ENCODE data around the gene ADARB2.

Gene ADARB2

DNA sequence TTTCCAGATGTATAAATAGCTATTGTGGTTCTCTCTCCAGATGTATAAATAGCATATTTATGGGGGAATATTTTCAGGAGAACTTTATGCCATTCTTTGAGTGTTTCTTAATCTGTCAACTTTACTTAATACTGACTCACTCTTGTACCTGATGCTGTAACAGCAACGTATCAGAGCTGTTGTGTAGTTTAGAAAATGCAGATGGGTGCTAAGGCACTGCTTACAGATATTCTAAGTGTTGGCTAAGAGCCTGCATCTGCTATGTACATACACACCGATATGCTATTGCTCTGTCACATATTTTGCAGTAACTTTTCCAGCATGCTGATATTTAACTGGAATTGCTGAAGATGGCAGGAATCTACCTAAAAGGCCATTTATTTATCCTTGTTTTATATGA lies 609.2 kb downstream of the ADARB2 start:
- Mint-ChIP-seq H3K36me3 (peaks cover 72 to 85% of the 10 kb centered on the region in 2 donors), H3K4me1 (peaks cover 7 to 8% of the 10 kb centered on the region in 2 donors), H3K4me3 (no peak overlapping the region), H3K9me3 (no peaks in the 10 kb centered on the region), H3K27ac (no peak overlapping the region), H3K27me3 (no peaks in the 10 kb centered on the region)
- ATAC-seq (replicated peaks): no peak
- no peak for DNase-seq

DNA sequence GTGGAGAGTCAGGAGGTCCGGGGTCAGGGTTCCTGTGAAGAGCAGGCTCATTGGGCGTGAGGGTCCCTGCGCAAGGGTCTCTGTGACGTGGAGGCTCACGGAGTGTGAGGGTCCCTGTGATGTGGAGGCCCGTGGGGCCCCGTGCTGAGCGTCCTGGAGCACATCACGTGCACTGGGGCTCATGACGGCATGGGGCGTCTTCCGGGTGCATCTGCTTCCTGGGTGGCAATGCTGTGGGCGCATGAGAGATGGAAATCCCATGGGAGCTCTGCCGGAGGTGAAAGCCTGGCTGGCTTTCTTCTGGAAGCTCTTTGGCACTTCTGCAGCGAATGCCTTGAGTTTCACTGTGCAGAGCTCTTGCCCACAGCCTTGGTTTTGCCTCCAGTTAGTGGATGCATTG lies 609.7 kb downstream of the ADARB2 start:
- no peaks in the 10 kb centered on the region for H3K27me3 Mint-ChIP-seq
- ATAC-seq (replicated peaks) (no peak), DNase-seq (no peak)
- H3K27ac Mint-ChIP-seq: no peak overlapping the region
- peaks cover 8 to 11% of the 10 kb centered on the region in 2 donors for H3K4me1 Mint-ChIP-seq
- H3K36me3 Mint-ChIP-seq: peaks cover 71 to 86% of the 10 kb centered on the region in 2 donors
- H3K4me3 Mint-ChIP-seq: no peak overlapping the region
- no peaks in the 10 kb centered on the region for H3K9me3 Mint-ChIP-seq
